ENCODE results near the gene VAMP1. TPM values are rescaled to one million over a fixed set of nuclear protein-coding genes. Genes with fewer than 3 reads are reported as not detected.

The VAMP1 gene
- polyA plus RNA-seq, 4 donors = 1.6 to 5.8 (median 3.4) TPM

- Histone ChIP-seq H3K36me3 (ENCODE audit: control insufficient read depth in 3 of 3, insufficient read depth in 2 of 3, low read depth in 1 of 3, low read length in 3 of 3) (peaks cover 2 to 41% (median 9%) of the 10 kb centered on the region in 3 donors), H3K27me3 (ENCODE audit: control insufficient read depth in 3 of 3, insufficient read depth in 3 of 3, low read length in 3 of 3) (no peaks in the 10 kb centered on the region), H3K9me3 (ENCODE audit: control insufficient read depth in 2 of 2, insufficient read depth in 1 of 2, low read depth in 1 of 2, low read length in 1 of 2) (no peaks in the 10 kb centered on the region), H3K4me3 (ENCODE audit: low read depth in 1 of 3, low read length in 3 of 3) (peak within 1 kb of the TSS; percentile 70 to 80 (median 75)), H3K27ac (ENCODE audit: low read depth in 1 of 3, low read length in 2 of 3) (peak within 1 kb of the TSS; percentile 92 to 96 (median 94)), H3K4me1 (ENCODE audit: control insufficient read depth in 3 of 3, insufficient read depth in 2 of 3, low read depth in 1 of 3, low read length in 2 of 3) (peaks cover 0 to 18% (median 4%) of the 10 kb centered on the region in 3 donors)
- FAIRE-seq (no peak), DNase-seq (peak; percentile 93 to 95)
- 0 to 1% (median 0%) methylated on average over 26 to 27 of the region's 27 CpGs for WGBS, 3 donors
Observed at GRCh38 chr12:6451348-6452244, 18.9 kb downstream of the VAMP1 start, which contains the start of gene TAPBPL. TSS of gene TAPBPL (plus strand) at chr12:6452042. CDS start at chr12:6452249, 207 bp downstream.

GRCh38 chr12:6450869-6451347, 19.6 kb downstream of the VAMP1 start:
- WGBS, 3 donors = 6 to 9% (median 7%) methylated on average over 11 of the region's 11 CpGs
- H3K27me3 ChIP-seq (ENCODE audit: control insufficient read depth in 3 of 3, insufficient read depth in 3 of 3, low read length in 3 of 3) = no peaks in the 10 kb centered on the region
- H3K4me1 ChIP-seq (ENCODE audit: control insufficient read depth in 3 of 3, insufficient read depth in 2 of 3, low read depth in 1 of 3, low read length in 2 of 3) = peaks cover 0 to 18% (median 4%) of the 10 kb centered on the region in 3 donors
- H3K4me3 ChIP-seq (ENCODE audit: low read depth in 1 of 3, low read length in 3 of 3) = peak overlapping the region; percentile 34 to 75 (median 70)
- FAIRE-seq (no peak), DNase-seq (no peak)
- no peaks in the 10 kb centered on the region for H3K9me3 ChIP-seq (ENCODE audit: control insufficient read depth in 2 of 2, insufficient read depth in 1 of 2, low read depth in 1 of 2, low read length in 1 of 2)
- H3K36me3 ChIP-seq (ENCODE audit: control insufficient read depth in 3 of 3, insufficient read depth in 2 of 3, low read depth in 1 of 3, low read length in 3 of 3) = peaks cover 2 to 41% (median 9%) of the 10 kb centered on the region in 3 donors
- peak overlapping the region; percentile 92 to 96 (median 94) for H3K27ac ChIP-seq (ENCODE audit: low read depth in 1 of 3, low read length in 2 of 3)

GRCh38 chr12:6450091-6450868, 20.2 kb downstream of the VAMP1 start:
- DNase-seq = peak in 1 of 2 donors; percentile 11
- Histone ChIP-seq H3K27me3 (ENCODE audit: control insufficient read depth in 3 of 3, insufficient read depth in 3 of 3, low read length in 3 of 3) (no peaks in the 10 kb centered on the region), H3K9me3 (ENCODE audit: control insufficient read depth in 2 of 2, insufficient read depth in 1 of 2, low read depth in 1 of 2, low read length in 1 of 2) (no peaks in the 10 kb centered on the region), H3K36me3 (ENCODE audit: control insufficient read depth in 3 of 3, insufficient read depth in 2 of 3, low read depth in 1 of 3, low read length in 3 of 3) (peaks cover 2 to 45% (median 6%) of the 10 kb centered on the region in 3 donors), H3K4me1 (ENCODE audit: control insufficient read depth in 3 of 3, insufficient read depth in 2 of 3, low read depth in 1 of 3, low read length in 2 of 3) (peaks cover 0 to 18% (median 4%) of the 10 kb centered on the region in 3 donors), H3K27ac (ENCODE audit: low read depth in 1 of 3, low read length in 2 of 3) (peak overlapping the region in 2 of 3 donors; percentile 94 to 96), H3K4me3 (ENCODE audit: low read depth in 1 of 3, low read length in 3 of 3) (peak overlapping the region in 2 of 3 donors; percentile 70 to 75)
- FAIRE-seq = no peak
- WGBS, 3 donors = 75 to 81% (median 78%) methylated on average over 16 of the region's 16 CpGs

GRCh38 chr12:6444704-6445688, 25.5 kb downstream of the VAMP1 start, which contains the start of gene CD27:
TSS of gene CD27 (plus strand) at chr12:6444955. CDS start at chr12:6445096, 141 bp downstream.
- DNase-seq (no peak), FAIRE-seq (no peak)
- Histone ChIP-seq H3K4me3 (ENCODE audit: low read depth in 1 of 3, low read length in 3 of 3) (peak within 1 kb of the TSS in 2 of 3 donors; percentile 0 to 21), H3K4me1 (ENCODE audit: control insufficient read depth in 3 of 3, insufficient read depth in 2 of 3, low read depth in 1 of 3, low read length in 2 of 3) (peaks cover 0 to under 1% (median 0%) of the 10 kb centered on the region in 3 donors), H3K36me3 (ENCODE audit: control insufficient read depth in 3 of 3, insufficient read depth in 2 of 3, low read depth in 1 of 3, low read length in 3 of 3) (peaks cover 0 to 46% (median 0%) of the 10 kb centered on the region in 3 donors), H3K27ac (ENCODE audit: low read depth in 1 of 3, low read length in 2 of 3) (peak within 1 kb of the TSS in 1 of 3 donors; percentile 75), H3K27me3 (ENCODE audit: control insufficient read depth in 3 of 3, insufficient read depth in 3 of 3, low read length in 3 of 3) (no peaks in the 10 kb centered on the region), H3K9me3 (ENCODE audit: control insufficient read depth in 2 of 2, insufficient read depth in 1 of 2, low read depth in 1 of 2, low read length in 1 of 2) (no peaks in the 10 kb centered on the region)
- WGBS, 3 donors = 75 to 87% (median 79%) methylated on average over 16 of the region's 16 CpGs

- Histone ChIP-seq H3K4me3 (ENCODE audit: low read depth in 1 of 3, low read length in 3 of 3) (no peak overlapping the region), H3K27ac (ENCODE audit: low read depth in 1 of 3, low read length in 2 of 3) (peak overlapping the region in 1 of 3 donors; percentile 31), H3K4me1 (ENCODE audit: control insufficient read depth in 3 of 3, insufficient read depth in 2 of 3, low read depth in 1 of 3, low read length in 2 of 3) (no peaks in the 10 kb centered on the region), H3K36me3 (ENCODE audit: control insufficient read depth in 3 of 3, insufficient read depth in 2 of 3, low read depth in 1 of 3, low read length in 3 of 3) (peaks cover 0 to 49% (median 0%) of the 10 kb centered on the region in 3 donors), H3K9me3 (ENCODE audit: control insufficient read depth in 2 of 2, insufficient read depth in 1 of 2, low read depth in 1 of 2, low read length in 1 of 2) (no peaks in the 10 kb centered on the region), H3K27me3 (ENCODE audit: control insufficient read depth in 3 of 3, insufficient read depth in 3 of 3, low read length in 3 of 3) (no peaks in the 10 kb centered on the region)
- DNase-seq (no peak), FAIRE-seq (no peak)
- WGBS, 3 donors = 69 to 84% (median 84%) methylated on average over 4 of the region's 4 CpGs
Observed at GRCh38 chr12:6444031-6444430, 26.4 kb downstream of the VAMP1 start.

GRCh38 chr12:6443361-6443983, 27.0 kb downstream of the VAMP1 start:
- H3K4me3 ChIP-seq (ENCODE audit: low read depth in 1 of 3, low read length in 3 of 3) = no peak overlapping the region
- no peak for FAIRE-seq
- H3K4me1 ChIP-seq (ENCODE audit: control insufficient read depth in 3 of 3, insufficient read depth in 2 of 3, low read depth in 1 of 3, low read length in 2 of 3) = no peaks in the 10 kb centered on the region
- DNase-seq = no peak
- WGBS, 3 donors = 58 to 80% (median 65%) methylated on average over 9 of the region's 9 CpGs
- no peaks in the 10 kb centered on the region for H3K9me3 ChIP-seq (ENCODE audit: control insufficient read depth in 2 of 2, insufficient read depth in 1 of 2, low read depth in 1 of 2, low read length in 1 of 2)
- no peaks in the 10 kb centered on the region for H3K27me3 ChIP-seq (ENCODE audit: control insufficient read depth in 3 of 3, insufficient read depth in 3 of 3, low read length in 3 of 3)
- H3K36me3 ChIP-seq (ENCODE audit: control insufficient read depth in 3 of 3, insufficient read depth in 2 of 3, low read depth in 1 of 3, low read length in 3 of 3) = peaks cover 0 to 48% (median 0%) of the 10 kb centered on the region in 3 donors
- peak overlapping the region in 1 of 3 donors; percentile 31 for H3K27ac ChIP-seq (ENCODE audit: low read depth in 1 of 3, low read length in 2 of 3)

- DNase-seq (no peak), FAIRE-seq (no peak)
- Histone ChIP-seq H3K27ac (ENCODE audit: low read depth in 1 of 3, low read length in 2 of 3) (peak overlapping the region in 1 of 3 donors; percentile 31), H3K9me3 (ENCODE audit: control insufficient read depth in 2 of 2, insufficient read depth in 1 of 2, low read depth in 1 of 2, low read length in 1 of 2) (no peaks in the 10 kb centered on the region), H3K4me1 (ENCODE audit: control insufficient read depth in 3 of 3, insufficient read depth in 2 of 3, low read depth in 1 of 3, low read length in 2 of 3) (no peaks in the 10 kb centered on the region), H3K36me3 (ENCODE audit: control insufficient read depth in 3 of 3, insufficient read depth in 2 of 3, low read depth in 1 of 3, low read length in 3 of 3) (peaks cover 0 to 42% (median 0%) of the 10 kb centered on the region in 3 donors), H3K27me3 (ENCODE audit: control insufficient read depth in 3 of 3, insufficient read depth in 3 of 3, low read length in 3 of 3) (no peaks in the 10 kb centered on the region), H3K4me3 (ENCODE audit: low read depth in 1 of 3, low read length in 3 of 3) (no peak overlapping the region)
- WGBS, 3 donors = 79 to 84% (median 82%) methylated on average over 9 of the region's 9 CpGs
Observed at GRCh38 chr12:6442836-6443235, 27.6 kb downstream of the VAMP1 start.

Measured in small intestine (tissue), 7 donors.